ENCODE data around the gene FAP. TPM values are rescaled to one million over a fixed set of nuclear protein-coding genes. Genes with fewer than 3 reads are reported as not detected.

The FAP gene
- total and polyA plus RNA-seq, 2 of the 8 experiments (the other 6 are each of a cell fraction or from before 2014, with no cell fraction given), result not detected

- TF ChIP-seq RFX5 (IDR thresholded peaks at IDR 0.05; ENCODE audit: borderline replicate concordance, low read depth, low read length), result no peak
- no peak for TF ChIP-seq RAD21 (IDR thresholded peaks at IDR 0.05 in 1 of 2, conservative IDR thresholded peaks at IDR 0.05 in 1 of 2; ENCODE audit: low read depth in 2 of 2, low read length in 2 of 2)
- no peak for TF ChIP-seq FOSL1 (IDR thresholded peaks at IDR 0.05; ENCODE audit: insufficient read depth, low read depth, low read length)
- TF ChIP-seq TCF12 (IDR thresholded peaks at IDR 0.05; ENCODE audit: low read depth, low read length), result no peak
Observed at GRCh38 chr2:162185541-162186232, 57.6 kb downstream of the FAP start (continued).

Measured in H1 (cell line).